GM23338 (cell line): ENCODE measurements around the gene EDEM3. TPM values are rescaled to one million over a fixed set of nuclear protein-coding genes. Genes with fewer than 3 reads are reported as not detected.
A peak's percentile ranks its signal among the peaks of the same experiment; 100 is the strongest.

Experiments used
- ATAC-seq: fragments of 200-7000 bp; cut with Tn5 transposase; 3 replicates; pipeline ENCODE4 v1.9.1; 2020
- DNase-seq: peaks from one replicate; pipeline ENCODE4 v3.0.0-alpha.2; 2015; ENCODE audit warnings: low spot score
- H2AFZ ChIP-seq: fragments of 200-600 bp; sonication (generic); 2 replicates; pipeline ENCODE4 v1.8.0; 2016; ENCODE audit warnings: antibody characterized with exemption, mild to moderate bottlenecking, moderate library complexity
- H3F3A ChIP-seq: fragments of 200-600 bp; sonication (generic); replicated peaks from 2 replicates; pipeline ENCODE4 v1.8.0; 2017; ENCODE audit warnings: antibody characterized with exemption, mixed run types, low read depth
- H3K27ac ChIP-seq: fragments of 200-600 bp; sonication (generic); 2 replicates; pipeline ENCODE4 v1.6.1; 2016; ENCODE audit warnings: low read depth
- H3K27me3 ChIP-seq: fragments of 200-600 bp; sonication (generic); 2 replicates; pipeline ENCODE4 v1.8.0; 2016; ENCODE audit warnings: mild to moderate bottlenecking, mixed run types, moderate library complexity; ENCODE audit not compliant: insufficient read depth
- H3K36me3 ChIP-seq: fragments of 200-600 bp; sonication (generic); 2 replicates; pipeline ENCODE4 v1.8.0; 2016; ENCODE audit warnings: mild to moderate bottlenecking; ENCODE audit not compliant: insufficient read depth
- H3K4me1 ChIP-seq: fragments of 200-600 bp; sonication (generic); 2 replicates; pipeline ENCODE4 v1.8.0; 2016; ENCODE audit warnings: mild to moderate bottlenecking, moderate library complexity; ENCODE audit not compliant: insufficient read depth
- H3K4me2 ChIP-seq: fragments of 200-600 bp; sonication (generic); 2 replicates; pipeline ENCODE4 v1.7.1; 2017; ENCODE audit warnings: mixed run types
- H3K4me3 ChIP-seq: fragments of 200-600 bp; sonication (generic); 2 replicates; pipeline ENCODE4 v1.6.1; 2016; ENCODE audit warnings: mixed run types
- H3K79me2 ChIP-seq: fragments of 200-600 bp; sonication (generic); replicated peaks from 2 replicates; pipeline ENCODE4 v1.8.0; 2017; ENCODE audit warnings: mild to moderate bottlenecking; ENCODE audit not compliant: insufficient read depth
- H3K9me2 ChIP-seq: fragments of 200-600 bp; sonication (generic); 2 replicates; pipeline ENCODE4 v1.8.0; 2017; ENCODE audit not compliant: insufficient read depth
- H4K20me1 ChIP-seq: fragments of 200-600 bp; sonication (generic); replicated peaks from 2 replicates; pipeline ENCODE4 v1.8.0; 2017; ENCODE audit warnings: mild to moderate bottlenecking; ENCODE audit not compliant: insufficient read depth
- H3K27ac Mint-ChIP-seq: 2 replicates; pipeline ENCODE4 v1.8.0; 2020; ENCODE audit warnings: inconsistent platforms, mild to moderate bottlenecking, moderate library complexity, mixed read lengths
- H3K27me3 Mint-ChIP-seq: 3 replicates; pipeline ENCODE4 v1.8.0; 2022; ENCODE audit warnings: low read depth, mild to moderate bottlenecking, moderate library complexity, mixed read lengths, inconsistent platforms; ENCODE audit not compliant: insufficient read depth, poor library complexity
- H3K36me3 Mint-ChIP-seq: 3 replicates; pipeline ENCODE4 v1.8.0; 2021; ENCODE audit warnings: low read depth, mild to moderate bottlenecking, inconsistent platforms, moderate library complexity, mixed read lengths
- H3K4me1 Mint-ChIP-seq: 3 replicates; pipeline ENCODE4 v1.8.0; 2020; ENCODE audit warnings: mild to moderate bottlenecking, inconsistent platforms, mixed read lengths
- H3K4me3 Mint-ChIP-seq: 3 replicates; pipeline ENCODE4 v1.8.0; 2021; ENCODE audit warnings: moderate library complexity, mild to moderate bottlenecking, inconsistent platforms, mixed read lengths
- H3K9me3 Mint-ChIP-seq: 3 replicates; pipeline ENCODE4 v1.8.0; 2020; ENCODE audit warnings: moderate library complexity, mild to moderate bottlenecking, inconsistent platforms, mixed read lengths
- CREB1 ChIP-seq: fragments of 250-450 bp; sonication (Bioruptor Pico); IDR thresholded peaks from 2 replicates; pipeline ENCODE4 v1.5.0; 2020; ENCODE audit warnings: low read depth, mild to moderate bottlenecking, moderate library complexity
- EZH2 ChIP-seq: fragments of 200-600 bp; sonication (generic); IDR thresholded peaks from one replicate; pipeline ENCODE4 v1.8.0; 2017; ENCODE audit warnings: antibody characterized with exemption, mild to moderate bottlenecking, low read depth; ENCODE audit not compliant: unreplicated experiment
- EZH2phosphoT487 ChIP-seq: fragments of 200-600 bp; sonication (generic); IDR thresholded peaks from one replicate; pipeline ENCODE4 v1.8.1; 2018; ENCODE audit warnings: antibody characterized with exemption; ENCODE audit not compliant: unreplicated experiment
- JUNB ChIP-seq: IDR thresholded peaks from one replicate; pipeline ENCODE4 v1.6.1; 2016; ENCODE audit warnings: antibody characterized with exemption; ENCODE audit not compliant: unreplicated experiment
- NANOG ChIP-seq: IDR thresholded peaks from 2 replicates; pipeline ENCODE4 v1.6.1; 2016; ENCODE audit warnings: antibody characterized with exemption, borderline replicate concordance
- POLR2AphosphoS5 ChIP-seq: IDR thresholded peaks from 2 replicates; pipeline ENCODE4 v1.6.1; 2016; ENCODE audit warnings: antibody characterized with exemption, low read depth
- STAT1 ChIP-seq: IDR thresholded peaks from one replicate; pipeline ENCODE4 v1.6.1; 2016; ENCODE audit warnings: antibody characterized with exemption; ENCODE audit not compliant: unreplicated experiment
- ZNF114 ChIP-seq: fragments of 250-450 bp; sonication (Bioruptor Pico); IDR thresholded peaks from 2 replicates; pipeline ENCODE4 v1.5.0; 2020; ENCODE audit warnings: mild to moderate bottlenecking, moderate library complexity
- ZNF331 ChIP-seq: fragments of 250-450 bp; sonication (Bioruptor Pico); IDR thresholded peaks from 2 replicates; pipeline ENCODE4 v1.5.0; 2020; ENCODE audit warnings: low read depth, mild to moderate bottlenecking, moderate library complexity
- polyA plus RNA-seq: library from polyadenylated mRNA; unstranded; fragments of >200 nt; fragmentation: Nextera tagmentation; extraction: Ambion mirVana; gene quantifications from 2 replicates; pipeline ENCODE4 v1.2.1, GENCODE V29; 2016
- total RNA-seq: library from RNA; depleted of rRNA; stranded (reverse); fragments of >200 nt; shearing (Covaris generic); gene quantifications from 2 replicates; pipeline ENCODE4 v1.2.3, GENCODE V29; 2014
- TF ChIP-seq, protein P1 (sequence below): fragments of 250-450 bp; sonication (Bioruptor Pico); IDR thresholded peaks from 2 replicates; pipeline ENCODE4 v1.5.0; 2020; ENCODE audit warnings: mild to moderate bottlenecking, moderate library complexity
- TF ChIP-seq, protein P2 (sequence below), 2 experiments: fragments of 200-600 bp in 1 of 2; sonication (generic) in 1 of 2; conservative IDR thresholded peaks; 2 replicates each; pipeline versions ENCODE4 v1.5.1 to v1.6.1; 2016 to 2017; ENCODE audit warnings: antibody characterized with exemption in 2 of 2, low read depth in 2 of 2, mild to moderate bottlenecking in 2 of 2, moderate library complexity in 1 of 2
- TF ChIP-seq, protein P3 (sequence below): IDR thresholded peaks from one replicate; pipeline ENCODE4 v1.6.1; 2018; ENCODE audit warnings: antibody characterized with exemption; ENCODE audit not compliant: unreplicated experiment
- TF ChIP-seq, protein P4 (sequence below): IDR thresholded peaks from 2 replicates; pipeline ENCODE4 v1.6.1; 2016; ENCODE audit warnings: antibody characterized with exemption

The EDEM3 gene
- total and polyA plus RNA-seq, 2 experiments from 2014 or later: 4.8 to 11.5 TPM

DNA sequence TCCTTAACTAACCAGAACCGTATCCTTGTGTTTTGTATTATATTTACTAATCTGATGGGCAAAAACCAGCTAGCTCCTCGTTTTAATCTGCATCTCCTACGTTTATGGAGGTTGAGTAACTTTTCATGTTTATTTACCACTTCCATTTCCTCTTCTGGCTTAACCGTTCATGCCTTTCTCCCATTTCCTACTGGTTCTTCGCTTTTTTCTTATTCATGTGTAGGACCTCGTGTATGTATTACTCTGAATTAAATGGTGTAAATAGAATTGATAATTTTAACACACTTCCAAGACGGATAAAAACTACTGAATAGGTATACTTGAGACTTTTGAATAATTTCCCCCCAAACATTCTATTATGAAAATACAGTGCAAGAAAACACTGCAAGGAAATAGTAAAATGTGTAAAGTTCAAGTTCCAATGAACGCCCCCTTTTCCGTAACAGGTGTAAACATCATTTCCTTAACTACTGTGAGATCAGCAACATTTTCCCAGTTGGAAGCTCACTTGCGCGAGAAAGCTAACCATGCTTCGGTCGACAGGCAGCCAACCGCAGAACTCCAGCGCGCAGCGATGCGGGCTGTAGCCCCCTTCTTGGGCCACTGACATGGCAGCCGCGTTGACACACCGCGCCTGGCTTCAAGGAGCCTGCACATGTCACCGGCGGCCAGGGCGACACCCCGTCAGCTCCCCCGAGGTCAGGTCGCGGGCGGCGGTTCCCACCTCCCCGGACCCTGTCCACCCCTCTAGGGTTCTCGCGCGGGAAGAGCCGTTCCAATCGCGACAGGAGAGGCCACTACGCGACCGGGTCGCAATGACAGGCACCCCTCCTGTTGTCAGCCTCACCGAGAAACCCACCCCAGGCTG is 816 bp downstream of the EDEM3 start:
- peak; percentile 25 for ATAC-seq

More for the DNA sequence above, 816 bp downstream of the EDEM3 start:
- peaks cover 16% of the 10 kb centered on the region; the same call in 1 of the 2 replicates for H3K4me1 ChIP-seq
- Mint-ChIP-seq H3K27ac (peak overlapping the region; percentile 36; the same call in 1 of the 2 replicates), H3K36me3 (peaks cover 3% of the 10 kb centered on the region; the same call in 1 of the 3 replicates), H3K27me3 (no peaks in the 10 kb centered on the region), H3K9me3 (no peaks in the 10 kb centered on the region; the same call in 2 of the 3 replicates), H3K4me1 (peaks cover 18% of the 10 kb centered on the region), H3K4me3 (peak overlapping the region; percentile 87)
- DNase-seq: peak; percentile 65
- no peaks in the 10 kb centered on the region for H3K9me2 ChIP-seq
- TF ChIP-seq, protein P1, sequence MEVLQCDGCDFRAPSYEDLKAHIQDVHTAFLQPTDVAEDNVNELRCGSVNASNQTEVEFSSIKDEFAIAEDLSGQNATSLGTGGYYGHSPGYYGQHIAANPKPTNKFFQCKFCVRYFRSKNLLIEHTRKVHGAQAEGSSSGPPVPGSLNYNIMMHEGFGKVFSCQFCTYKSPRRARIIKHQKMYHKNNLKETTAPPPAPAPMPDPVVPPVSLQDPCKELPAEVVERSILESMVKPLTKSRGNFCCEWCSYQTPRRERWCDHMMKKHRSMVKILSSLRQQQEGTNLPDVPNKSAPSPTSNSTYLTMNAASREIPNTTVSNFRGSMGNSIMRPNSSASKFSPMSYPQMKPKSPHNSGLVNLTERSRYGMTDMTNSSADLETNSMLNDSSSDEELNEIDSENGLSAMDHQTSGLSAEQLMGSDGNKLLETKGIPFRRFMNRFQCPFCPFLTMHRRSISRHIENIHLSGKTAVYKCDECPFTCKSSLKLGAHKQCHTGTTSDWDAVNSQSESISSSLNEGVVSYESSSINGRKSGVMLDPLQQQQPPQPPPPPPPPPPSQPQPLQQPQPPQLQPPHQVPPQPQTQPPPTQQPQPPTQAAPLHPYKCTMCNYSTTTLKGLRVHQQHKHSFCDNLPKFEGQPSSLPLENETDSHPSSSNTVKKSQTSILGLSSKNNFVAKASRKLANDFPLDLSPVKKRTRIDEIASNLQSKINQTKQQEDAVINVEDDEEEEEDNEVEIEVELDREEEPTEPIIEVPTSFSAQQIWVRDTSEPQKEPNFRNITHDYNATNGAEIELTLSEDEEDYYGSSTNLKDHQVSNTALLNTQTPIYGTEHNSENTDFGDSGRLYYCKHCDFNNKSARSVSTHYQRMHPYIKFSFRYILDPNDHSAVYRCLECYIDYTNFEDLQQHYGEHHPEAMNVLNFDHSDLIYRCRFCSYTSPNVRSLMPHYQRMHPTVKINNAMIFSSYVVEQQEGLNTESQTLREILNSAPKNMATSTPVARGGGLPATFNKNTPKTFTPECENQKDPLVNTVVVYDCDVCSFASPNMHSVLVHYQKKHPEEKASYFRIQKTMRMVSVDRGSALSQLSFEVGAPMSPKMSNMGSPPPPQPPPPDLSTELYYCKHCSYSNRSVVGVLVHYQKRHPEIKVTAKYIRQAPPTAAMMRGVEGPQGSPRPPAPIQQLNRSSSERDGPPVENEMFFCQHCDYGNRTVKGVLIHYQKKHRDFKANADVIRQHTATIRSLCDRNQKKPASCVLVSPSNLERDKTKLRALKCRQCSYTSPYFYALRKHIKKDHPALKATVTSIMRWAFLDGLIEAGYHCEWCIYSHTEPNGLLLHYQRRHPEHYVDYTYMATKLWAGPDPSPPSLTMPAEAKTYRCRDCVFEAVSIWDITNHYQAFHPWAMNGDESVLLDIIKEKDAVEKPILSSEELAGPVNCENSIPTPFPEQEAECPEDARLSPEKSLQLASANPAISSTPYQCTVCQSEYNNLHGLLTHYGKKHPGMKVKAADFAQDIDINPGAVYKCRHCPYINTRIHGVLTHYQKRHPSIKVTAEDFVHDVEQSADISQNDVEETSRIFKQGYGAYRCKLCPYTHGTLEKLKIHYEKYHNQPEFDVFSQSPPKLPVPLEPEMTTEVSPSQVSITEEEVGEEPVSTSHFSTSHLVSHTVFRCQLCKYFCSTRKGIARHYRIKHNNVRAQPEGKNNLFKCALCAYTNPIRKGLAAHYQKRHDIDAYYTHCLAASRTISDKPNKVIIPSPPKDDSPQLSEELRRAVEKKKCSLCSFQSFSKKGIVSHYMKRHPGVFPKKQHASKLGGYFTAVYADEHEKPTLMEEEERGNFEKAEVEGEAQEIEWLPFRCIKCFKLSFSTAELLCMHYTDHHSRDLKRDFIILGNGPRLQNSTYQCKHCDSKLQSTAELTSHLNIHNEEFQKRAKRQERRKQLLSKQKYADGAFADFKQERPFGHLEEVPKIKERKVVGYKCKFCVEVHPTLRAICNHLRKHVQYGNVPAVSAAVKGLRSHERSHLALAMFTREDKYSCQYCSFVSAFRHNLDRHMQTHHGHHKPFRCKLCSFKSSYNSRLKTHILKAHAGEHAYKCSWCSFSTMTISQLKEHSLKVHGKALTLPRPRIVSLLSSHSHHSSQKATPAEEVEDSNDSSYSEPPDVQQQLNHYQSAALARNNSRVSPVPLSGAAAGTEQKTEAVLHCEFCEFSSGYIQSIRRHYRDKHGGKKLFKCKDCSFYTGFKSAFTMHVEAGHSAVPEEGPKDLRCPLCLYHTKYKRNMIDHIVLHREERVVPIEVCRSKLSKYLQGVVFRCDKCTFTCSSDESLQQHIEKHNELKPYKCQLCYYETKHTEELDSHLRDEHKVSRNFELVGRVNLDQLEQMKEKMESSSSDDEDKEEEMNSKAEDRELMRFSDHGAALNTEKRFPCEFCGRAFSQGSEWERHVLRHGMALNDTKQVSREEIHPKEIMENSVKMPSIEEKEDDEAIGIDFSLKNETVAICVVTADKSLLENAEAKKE (CRISPR knock-in tag): no peak
- TF ChIP-seq POLR2AphosphoS5 (no peak), ZNF114 (CRISPR knock-in tag) (no peak), NANOG (no peak), STAT1 (no peak), JUNB (no peak), CREB1 (no peak), ZNF331 (CRISPR knock-in tag) (no peak), EZH2 (no peak), EZH2phosphoT487 (no peak)
- TF ChIP-seq, protein P2, sequence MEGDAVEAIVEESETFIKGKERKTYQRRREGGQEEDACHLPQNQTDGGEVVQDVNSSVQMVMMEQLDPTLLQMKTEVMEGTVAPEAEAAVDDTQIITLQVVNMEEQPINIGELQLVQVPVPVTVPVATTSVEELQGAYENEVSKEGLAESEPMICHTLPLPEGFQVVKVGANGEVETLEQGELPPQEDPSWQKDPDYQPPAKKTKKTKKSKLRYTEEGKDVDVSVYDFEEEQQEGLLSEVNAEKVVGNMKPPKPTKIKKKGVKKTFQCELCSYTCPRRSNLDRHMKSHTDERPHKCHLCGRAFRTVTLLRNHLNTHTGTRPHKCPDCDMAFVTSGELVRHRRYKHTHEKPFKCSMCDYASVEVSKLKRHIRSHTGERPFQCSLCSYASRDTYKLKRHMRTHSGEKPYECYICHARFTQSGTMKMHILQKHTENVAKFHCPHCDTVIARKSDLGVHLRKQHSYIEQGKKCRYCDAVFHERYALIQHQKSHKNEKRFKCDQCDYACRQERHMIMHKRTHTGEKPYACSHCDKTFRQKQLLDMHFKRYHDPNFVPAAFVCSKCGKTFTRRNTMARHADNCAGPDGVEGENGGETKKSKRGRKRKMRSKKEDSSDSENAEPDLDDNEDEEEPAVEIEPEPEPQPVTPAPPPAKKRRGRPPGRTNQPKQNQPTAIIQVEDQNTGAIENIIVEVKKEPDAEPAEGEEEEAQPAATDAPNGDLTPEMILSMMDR (conservative IDR thresholded peaks at IDR 0.05; ENCODE audit: low read depth in 2 of 2): no peak
- TF ChIP-seq, protein P3, sequence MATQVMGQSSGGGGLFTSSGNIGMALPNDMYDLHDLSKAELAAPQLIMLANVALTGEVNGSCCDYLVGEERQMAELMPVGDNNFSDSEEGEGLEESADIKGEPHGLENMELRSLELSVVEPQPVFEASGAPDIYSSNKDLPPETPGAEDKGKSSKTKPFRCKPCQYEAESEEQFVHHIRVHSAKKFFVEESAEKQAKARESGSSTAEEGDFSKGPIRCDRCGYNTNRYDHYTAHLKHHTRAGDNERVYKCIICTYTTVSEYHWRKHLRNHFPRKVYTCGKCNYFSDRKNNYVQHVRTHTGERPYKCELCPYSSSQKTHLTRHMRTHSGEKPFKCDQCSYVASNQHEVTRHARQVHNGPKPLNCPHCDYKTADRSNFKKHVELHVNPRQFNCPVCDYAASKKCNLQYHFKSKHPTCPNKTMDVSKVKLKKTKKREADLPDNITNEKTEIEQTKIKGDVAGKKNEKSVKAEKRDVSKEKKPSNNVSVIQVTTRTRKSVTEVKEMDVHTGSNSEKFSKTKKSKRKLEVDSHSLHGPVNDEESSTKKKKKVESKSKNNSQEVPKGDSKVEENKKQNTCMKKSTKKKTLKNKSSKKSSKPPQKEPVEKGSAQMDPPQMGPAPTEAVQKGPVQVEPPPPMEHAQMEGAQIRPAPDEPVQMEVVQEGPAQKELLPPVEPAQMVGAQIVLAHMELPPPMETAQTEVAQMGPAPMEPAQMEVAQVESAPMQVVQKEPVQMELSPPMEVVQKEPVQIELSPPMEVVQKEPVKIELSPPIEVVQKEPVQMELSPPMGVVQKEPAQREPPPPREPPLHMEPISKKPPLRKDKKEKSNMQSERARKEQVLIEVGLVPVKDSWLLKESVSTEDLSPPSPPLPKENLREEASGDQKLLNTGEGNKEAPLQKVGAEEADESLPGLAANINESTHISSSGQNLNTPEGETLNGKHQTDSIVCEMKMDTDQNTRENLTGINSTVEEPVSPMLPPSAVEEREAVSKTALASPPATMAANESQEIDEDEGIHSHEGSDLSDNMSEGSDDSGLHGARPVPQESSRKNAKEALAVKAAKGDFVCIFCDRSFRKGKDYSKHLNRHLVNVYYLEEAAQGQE: no peak
- TF ChIP-seq, protein P4, sequence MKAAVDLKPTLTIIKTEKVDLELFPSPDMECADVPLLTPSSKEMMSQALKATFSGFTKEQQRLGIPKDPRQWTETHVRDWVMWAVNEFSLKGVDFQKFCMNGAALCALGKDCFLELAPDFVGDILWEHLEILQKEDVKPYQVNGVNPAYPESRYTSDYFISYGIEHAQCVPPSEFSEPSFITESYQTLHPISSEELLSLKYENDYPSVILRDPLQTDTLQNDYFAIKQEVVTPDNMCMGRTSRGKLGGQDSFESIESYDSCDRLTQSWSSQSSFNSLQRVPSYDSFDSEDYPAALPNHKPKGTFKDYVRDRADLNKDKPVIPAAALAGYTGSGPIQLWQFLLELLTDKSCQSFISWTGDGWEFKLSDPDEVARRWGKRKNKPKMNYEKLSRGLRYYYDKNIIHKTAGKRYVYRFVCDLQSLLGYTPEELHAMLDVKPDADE: no peak
- H3K79me2 ChIP-seq: peaks cover 11% of the 10 kb centered on the region; the same call in 1 of the 2 replicates
- peaks cover 13% of the 10 kb centered on the region for H3K27me3 ChIP-seq
- H3K27ac ChIP-seq: no peak overlapping the region
- H3K36me3 ChIP-seq: no peaks in the 10 kb centered on the region
- no peaks in the 10 kb centered on the region for H4K20me1 ChIP-seq
- no peaks in the 10 kb centered on the region for H3F3A ChIP-seq
- H3K4me2 ChIP-seq: peak overlapping the region; percentile 85
- H2AFZ ChIP-seq: peak overlapping the region; percentile 89
- peak overlapping the region; percentile 76 for H3K4me3 ChIP-seq
